IPS DF 4.7 (cell line): Measurements from ENCODE around the gene KIF26B.

Experiments
- DNase-seq: peaks from one replicate; pipeline ENCODE4 v3.0.0-alpha.2; 2013; ENCODE audit warnings: low spot score; ENCODE audit errors: extremely low read depth

The KIF26B gene

DNA sequence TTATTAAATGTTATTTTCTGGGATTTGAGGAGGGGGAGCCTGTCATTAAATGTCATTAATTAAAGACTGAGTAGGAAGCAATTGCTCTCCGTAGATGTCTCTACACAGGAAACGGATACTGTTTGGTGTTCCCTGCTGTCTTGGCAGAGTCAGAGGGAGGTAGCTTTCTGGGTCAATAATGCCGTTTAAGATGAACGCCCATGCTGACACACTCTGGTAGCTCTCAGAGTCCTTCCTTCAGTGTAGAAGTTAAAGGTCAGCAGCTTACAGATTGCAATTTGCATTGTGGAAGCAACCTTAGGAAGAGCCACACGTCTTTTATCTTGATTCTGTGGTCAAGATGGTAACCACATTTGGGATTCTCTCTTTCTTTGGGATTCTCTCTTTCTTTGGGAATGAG, 257.5 kb downstream of the KIF26B start:
- no peak for DNase-seq

DNA sequence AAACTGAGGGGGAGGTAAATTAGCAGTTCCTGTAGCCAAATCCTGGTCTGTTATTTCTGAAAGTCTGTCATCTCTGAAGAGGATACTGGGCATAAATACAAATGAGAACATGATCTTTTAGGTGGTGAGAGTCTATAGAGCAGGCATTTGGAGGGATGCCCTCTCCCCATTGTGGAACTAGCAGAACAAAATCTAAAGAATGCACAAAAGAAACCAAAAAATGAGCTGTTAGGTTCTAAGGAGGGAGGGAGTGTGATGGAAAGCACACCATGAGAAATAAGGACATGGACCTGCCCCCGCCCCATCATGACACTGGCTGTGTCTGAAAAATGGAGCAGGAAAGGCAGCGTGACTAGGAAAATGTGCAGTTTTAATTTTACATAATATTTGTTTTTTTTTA, 262.0 kb downstream of the KIF26B start:
- no peak for DNase-seq

DNA sequence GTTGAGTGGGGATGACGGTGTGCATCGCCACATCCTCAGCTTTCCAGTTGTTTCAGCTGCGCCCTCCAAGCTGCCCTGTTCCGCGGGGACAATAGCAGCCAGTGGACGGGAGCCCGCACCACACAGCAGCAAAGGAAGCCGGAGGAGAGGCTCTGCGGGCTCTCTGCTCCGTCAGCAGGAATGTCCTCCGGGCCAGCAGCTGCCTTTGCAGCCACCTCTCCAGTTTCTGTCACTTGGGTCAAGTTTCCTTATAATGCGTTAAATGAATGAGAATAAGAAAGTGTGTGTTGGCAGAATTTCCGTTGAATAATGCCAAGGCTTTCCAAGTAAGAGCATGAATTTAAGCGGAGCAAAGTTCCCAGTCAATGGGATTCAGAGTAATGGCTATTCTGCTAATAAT, 263.3 kb downstream of the KIF26B start:
- no peak for DNase-seq

DNA sequence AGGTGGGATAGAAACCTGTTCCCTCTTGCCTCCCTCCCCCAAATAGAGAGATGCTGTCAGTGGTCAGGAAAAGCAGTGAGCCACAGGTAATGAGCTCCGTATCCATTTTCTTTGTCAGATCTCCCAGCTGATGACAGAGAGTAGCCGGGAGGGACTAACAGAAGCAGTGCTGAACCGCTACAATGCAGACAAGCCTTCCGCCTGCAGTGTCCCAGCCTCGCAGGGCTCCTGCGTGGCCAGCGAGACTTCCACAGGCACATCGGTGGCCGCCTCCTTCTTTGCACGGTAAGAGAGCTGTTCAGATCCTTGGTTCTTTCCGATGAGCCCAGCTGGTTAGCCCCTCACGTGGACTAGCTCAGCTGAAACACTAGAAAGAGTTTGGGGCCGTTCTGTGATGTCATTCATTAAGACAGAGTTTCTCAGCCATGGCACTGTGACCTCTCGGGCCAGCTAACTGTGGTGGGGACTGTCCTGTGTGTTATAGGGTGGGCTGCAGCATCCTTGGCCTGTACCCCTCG, 264.7 kb downstream of the KIF26B start:
- no peak for DNase-seq

DNA sequence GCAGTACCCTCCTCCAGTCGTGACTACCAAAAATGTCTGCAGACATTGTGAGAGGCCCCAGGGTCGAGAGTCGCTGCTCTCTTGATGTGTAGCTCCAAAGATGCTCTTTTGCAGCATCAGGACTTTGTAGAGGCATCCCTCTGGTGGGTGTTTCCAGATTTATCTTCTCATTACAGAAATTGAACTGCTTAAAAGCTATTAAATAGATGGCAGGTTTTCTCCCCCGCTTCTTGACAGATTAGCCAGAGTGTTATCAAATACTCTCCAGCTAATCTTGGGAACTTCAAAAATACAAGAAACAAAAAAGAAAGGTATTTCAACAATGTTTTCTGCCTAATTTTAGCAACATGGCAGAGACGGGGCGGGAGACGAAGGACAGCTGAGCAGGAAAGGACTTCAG, 265.2 kb downstream of the KIF26B start:
- DNase-seq: no peak

DNA sequence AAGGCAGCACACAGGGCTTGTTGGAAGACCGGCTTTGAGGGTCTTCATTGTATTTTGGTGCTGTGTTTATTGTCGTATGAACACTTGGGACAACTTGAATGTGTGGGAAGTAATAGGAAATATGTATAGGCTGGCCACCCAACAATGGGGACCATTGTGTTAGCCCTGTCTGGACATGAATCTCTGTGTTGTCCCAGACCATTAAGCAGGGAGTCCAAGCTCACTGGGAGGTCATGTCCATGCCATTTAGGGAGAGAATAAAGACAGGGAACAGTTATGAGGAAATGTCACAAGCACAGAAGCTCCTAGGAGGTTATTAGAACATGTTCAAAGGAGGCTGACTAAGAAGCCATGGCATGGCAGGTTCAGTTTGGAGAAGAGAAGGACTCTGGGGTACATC, 266.1 kb downstream of the KIF26B start:
- DNase-seq: no peak

DNA sequence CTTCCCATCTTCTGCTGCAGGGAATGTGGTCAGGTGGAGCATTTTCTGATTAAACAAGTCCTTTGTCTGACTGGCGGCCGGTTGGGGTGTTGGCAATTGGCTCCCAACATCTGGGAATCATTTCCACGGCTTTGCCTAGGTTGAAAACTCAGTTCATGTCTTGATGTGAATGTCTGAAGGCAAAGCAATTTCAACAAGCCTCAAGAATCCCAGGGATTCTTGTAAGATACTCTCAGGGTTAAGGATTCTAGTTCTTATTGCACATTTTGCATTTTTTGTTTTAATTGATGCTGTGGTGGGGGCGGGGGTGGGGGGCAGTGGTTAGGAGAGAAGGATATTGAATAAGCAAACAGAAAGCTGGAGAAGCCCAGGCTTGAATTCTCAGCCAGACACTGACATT, 273.9 kb downstream of the KIF26B start:
- DNase-seq: no peak

DNA sequence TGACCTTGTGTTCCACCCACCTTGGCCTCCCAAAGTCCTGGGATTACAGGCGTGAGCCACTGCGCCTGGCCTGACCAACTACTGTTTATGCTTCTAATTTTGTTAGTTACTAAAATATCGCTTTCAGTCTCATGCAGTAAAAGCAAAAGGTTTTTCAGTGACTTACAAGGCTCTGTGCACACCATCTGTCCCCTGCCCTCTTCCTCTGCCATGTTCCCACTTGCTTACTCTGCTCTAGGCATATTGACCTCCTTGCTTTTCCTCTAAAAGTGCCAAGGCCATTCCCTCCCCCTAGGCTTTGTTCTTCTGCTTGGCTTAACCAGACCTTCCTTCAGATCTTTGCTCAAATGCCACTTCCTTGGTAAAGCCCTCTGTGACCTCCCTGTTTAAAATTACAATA, 276.9 kb downstream of the KIF26B start:
- no peak for DNase-seq

DNA sequence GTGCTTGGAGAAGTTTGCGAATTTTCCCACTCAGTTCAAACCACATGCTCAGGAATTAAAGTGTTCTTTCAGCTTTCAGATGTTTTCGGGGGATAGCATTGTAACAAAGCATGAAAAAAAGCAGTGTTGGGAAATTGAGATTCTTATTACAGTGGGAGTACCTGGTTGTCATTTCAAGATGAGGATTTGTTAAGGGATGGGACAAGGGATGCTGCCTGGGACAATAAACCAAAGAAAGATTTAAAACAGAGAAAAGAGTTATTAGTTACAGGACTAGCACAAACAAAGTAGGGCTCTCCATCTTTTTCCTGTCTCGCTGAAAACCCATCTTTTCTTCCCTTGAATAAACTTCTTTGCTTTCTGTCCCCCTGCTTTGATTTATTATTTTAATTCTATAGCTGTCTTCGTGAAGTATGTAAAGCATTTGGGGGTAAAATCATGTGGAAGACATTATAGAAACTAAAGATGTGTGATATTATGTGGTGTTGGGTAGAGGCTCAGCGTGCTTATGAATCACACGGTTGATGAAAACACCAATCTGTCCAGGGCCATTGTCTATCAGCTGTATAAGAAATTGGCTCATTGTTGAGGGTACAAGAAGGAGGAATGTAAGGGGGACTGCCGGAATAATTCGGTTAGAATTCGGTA, 277.6 kb downstream of the KIF26B start:
- DNase-seq: no peak

DNA sequence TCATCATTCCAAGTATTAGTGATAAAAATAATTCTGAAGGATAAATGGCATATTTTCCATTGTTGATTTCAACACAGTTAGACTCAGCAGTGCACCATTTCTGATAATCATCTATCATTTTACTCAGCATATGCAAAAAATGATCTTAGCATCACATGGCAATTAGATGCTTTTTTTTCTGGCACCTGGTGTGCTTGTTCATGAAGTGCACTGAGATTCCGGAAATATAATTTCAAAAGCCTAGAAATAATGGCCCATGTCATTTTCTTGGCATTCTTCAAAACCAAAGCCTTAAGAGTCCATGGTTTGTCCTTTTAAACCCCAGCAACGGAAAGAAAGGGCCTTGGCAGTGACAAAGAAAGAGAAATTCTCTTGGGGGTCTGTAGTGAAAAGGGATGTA, 278.8 kb downstream of the KIF26B start:
- DNase-seq: no peak

DNA sequence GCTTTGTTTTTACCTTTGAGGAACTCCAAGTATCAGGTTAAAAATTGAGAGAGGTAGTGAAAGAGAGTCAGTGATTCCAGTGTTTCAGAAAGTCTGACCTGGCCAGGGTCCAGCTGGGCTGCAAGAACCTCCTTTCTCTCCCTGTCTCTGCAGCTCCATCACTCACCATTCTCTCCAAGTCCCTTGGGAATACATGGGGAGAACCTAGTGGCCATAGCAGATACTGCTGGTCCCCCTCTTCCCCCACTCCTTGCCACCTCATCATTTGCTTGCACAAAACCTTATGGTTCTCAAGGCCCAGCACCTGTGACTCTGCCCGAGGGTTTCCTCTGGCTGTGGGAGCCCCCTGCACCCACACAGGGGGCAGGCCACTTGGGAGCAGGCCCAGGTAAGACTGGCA, 279.5 kb downstream of the KIF26B start:
- DNase-seq: no peak

DNA sequence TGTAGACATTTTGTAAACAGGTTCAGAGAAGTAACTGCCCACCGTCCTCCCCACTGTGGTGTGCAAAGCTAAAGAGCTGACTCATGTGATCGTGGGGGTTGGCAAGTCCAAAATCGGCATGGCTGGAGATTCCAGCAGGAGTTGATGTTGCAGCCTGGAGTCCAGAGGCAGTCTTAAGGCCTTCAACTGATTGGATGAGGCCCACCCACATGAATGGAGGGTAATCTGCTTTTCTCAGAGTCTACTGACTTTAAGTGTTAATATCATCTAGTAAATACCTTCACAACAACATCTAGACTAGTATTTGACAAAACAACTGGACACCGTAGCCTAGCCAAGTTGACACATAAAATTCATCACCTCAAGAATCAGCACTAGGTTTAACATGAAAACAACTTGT, 281.6 kb downstream of the KIF26B start:
- no peak for DNase-seq

DNA sequence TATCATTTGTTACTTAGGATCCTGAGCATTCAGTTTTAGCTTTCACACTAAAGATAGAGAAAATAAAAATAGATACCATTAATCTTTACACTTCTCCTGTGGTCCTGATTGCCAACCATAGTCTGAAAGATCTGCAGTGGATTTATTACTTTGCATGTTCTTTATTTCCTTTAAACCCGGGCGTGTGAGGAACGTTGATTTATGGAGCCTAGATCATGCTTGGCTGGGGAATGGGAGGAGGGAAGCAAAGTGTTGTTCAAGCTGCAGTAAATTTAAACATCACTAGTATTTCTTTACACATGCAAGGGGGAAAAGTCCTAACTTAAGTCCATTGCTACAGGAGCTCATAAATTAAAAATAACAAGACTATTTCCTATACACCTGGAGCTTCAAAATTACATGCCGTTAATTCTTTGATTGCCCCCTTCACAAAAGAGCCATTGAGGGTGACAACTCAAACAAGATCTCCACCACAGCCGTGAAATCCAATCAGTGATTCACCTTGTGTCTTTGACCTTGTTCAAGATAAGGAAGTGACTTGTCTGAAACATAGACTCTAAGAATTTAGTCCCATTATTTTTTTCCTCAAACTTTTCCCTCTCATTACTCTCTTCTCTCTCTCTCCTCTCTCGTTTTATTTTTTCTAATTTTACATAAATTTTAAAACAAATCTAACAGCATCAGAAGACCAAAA, 282.7 kb downstream of the KIF26B start:
- no peak for DNase-seq

DNA sequence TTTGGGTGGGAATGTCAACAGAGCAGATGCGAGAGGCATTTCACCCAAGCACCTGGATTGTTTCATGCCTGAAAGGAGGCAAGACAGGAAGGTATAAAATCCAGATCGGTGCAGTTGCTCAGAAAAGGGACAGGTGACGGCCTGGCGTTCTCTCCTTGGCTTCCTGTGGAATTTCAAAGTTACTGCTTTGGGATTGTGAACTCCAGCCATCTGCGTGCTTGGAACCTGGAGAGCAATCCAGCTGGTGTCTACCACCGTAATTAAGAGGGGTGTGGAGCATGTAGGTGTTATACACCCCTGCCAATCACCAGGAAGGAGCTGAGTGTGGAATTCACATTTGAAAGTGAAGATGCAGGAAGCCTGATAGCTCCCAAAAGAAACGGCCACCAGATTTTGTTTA, 286.1 kb downstream of the KIF26B start:
- no peak for DNase-seq

DNA sequence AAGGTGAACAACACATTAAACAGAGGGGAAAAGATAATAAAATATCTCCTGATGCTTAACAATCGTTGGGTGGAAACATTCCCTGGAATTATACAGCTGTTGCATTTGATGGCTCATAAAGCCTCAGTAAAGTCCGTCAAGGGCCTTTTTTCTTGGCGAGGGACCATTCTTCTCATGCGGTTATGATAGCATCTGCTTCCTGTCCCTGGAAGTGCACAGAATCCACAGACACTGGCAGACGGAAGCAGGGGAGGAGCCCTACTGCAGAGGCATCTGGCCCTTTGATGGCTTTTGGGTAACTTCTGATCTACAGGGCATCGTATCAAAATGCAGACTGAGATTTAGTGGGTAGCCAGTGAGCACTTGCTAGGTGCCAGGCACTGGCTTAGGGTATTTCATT, 286.9 kb downstream of the KIF26B start:
- no peak for DNase-seq

DNA sequence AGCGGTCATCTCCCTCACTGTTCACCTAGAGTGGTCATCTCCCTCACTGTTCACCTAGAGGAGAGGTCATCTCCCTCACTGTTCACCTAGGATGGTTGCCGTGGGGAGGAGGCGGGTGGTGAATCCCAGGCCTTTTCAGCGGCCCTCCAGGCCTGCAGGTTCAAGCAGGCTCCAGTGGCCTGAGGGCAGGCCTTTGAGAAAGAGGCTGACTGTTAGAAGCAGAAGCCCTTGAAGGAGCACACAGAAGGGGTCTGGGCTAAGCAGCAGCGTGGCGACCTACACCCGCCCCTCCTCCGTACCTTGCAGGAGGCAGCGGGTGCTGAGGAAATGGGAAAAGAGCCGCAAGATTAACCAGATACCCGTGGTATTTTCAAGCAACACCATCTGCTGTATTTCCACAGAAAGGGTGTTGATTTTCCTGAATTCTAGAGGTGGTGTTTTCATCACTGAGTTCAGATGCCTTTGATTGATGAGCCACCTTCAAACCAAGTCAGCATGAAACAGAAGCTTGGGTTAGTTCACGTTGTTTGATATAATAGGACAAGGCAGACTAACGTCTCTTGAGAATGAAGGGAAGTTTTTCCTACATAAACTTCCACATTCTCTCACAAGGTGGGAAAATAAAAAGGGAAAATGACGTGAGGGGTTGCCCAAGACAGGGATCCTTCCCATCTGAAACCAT, 289.5 kb downstream of the KIF26B start:
- no peak for DNase-seq

DNA sequence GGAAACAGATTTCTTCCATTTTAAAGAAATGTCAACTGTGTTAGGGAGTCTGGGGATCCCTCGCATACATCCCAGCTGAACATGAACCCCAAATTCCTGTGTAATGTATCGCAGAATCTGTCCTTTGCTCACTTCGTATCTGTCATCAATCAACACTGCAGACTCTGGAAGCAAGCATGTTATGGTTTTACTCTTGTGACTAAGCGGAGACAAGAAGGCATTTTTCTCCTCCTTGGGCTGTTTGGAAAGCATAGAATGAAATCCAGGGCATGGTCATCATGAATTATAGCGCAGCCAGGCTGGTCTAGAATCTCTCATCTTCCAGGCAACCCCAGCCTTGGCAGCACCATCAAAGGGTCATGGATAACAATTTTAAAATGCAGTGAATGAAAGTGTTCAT, 290.2 kb downstream of the KIF26B start:
- no peak for DNase-seq

DNA sequence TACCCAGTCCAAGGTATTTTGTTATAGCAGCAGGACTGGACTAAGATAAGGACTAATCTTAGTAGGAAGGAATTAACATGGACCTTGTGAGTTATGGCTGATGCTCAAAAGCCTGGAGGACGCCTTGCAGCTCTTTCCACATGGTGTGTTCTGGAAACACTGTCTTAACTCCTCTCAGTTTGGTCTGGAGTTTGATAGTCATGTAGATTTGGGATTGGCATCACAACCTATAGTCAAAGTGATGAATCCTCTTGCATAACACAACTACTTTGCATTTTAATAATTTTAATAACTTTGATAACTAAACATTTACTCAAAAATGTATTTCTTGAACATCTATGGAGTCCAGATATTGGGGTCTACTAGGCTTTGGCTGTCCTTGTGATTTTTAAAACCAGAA, 293.7 kb downstream of the KIF26B start:
- no peak for DNase-seq

DNA sequence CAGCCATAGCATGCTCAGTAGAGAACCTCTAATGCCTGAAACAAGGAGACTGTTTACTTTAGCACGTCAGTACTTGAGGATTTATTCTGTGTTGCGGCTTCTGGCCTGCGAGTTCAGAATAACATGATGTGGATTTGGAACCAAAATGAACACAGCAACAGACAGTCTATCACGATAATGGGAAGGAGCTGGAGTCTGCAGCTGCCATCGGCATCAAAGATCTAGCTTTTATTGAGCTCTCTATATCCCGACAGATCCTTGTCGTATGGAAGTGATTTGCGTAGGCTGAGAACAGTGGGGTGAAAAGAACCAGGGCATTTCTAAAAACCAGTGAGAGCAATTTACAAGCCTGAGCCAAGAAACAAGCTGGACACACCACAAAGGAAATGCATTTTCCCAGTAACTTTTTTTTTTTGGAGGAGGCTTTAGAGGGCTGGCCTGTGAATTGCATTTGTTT, 294.2 kb downstream of the KIF26B start:
- DNase-seq: no peak

DNA sequence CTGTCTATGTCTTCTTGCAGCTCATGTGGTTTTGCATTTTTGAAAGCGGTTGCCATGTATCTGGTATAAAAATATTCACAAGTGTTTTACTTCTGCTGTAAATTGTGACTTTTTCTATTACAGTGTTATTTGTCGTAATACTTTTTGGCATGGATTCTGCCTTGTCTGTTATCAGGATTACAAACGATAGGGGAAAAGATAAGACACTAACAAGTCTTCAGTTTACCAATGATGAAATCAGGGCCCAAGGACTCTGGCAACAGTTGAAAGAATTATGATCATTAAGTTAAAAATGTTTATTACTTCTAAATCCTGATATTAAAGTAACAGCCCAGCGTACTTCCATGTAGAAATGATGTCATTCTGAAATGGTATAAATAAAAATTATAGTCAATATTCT, 298.8 kb downstream of the KIF26B start:
- no peak for DNase-seq

DNA sequence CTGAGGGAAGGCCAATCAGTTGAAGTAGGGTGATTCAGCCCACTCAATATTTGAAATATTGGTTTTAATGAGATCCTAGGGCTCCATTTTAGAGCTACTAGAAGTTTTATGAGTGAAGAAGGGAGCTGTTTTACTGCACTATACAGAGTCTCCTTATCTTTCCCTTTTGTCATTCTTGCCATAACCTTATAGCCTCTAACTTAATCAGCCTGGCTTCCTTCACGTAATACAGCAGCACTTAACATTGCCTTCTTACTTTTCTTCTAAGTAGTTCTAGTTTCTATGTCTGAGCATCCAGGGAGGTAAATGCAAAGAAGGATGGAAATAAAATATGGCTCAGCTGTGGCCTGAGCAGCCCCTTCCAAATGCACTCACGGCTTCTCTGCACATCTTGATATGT, 299.3 kb downstream of the KIF26B start:
- no peak for DNase-seq

DNA sequence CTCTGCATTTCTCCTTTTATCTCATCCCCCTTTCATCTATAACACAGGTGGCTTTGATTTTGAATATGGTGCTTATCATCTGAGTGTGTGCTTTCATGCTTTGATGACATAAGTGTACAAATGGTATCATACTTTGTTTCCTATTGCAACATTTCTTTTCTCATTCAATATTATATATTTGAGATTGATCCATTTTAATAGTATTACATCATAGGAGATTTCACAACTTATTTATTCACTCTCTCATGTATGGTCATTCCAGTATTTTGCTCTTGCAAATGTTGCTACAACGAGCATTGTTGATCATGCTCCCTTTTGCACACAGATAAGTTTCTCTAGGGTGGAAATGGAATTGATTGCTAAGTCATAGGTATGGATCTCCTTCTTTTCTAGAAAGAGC, 302.8 kb downstream of the KIF26B start:
- no peak for DNase-seq

DNA sequence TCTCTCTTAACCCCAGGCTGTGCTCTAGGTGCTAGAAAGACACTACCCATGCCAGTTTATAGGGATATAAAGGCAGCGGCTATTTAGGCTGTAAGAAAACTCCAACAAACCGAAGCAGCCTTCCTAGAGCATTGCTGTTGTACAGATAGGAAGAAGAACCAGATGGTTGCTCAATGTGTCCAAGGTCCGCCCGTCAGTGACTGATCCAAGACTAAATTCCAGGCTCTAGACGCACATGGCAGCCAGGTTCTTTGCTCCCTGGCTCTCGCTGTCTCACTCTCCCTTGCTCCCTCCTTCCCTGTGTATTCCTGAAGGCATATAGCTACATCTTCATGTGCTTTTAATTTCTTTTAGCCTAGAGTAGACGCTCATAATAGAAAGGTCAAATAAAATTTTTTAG, 303.4 kb downstream of the KIF26B start:
- DNase-seq: no peak
